ENCODE data around the gene SLC17A2. TPM values are rescaled to one million over a fixed set of nuclear protein-coding genes. Genes with fewer than 3 reads are reported as not detected.

The SLC17A2 gene
- not detected for total RNA-seq

GRCh38 chr6:25930532-25931410, at the start of gene SLC17A2:
Gene SLC17A2 (minus strand): TSS chr6:25930691. CDS start chr6:25925796, 4,895 bp downstream.
- no peak for DNase-seq

GRCh38 chr6:25975923-25976560, 45.6 kb upstream of the SLC17A2 start:
- DNase-seq = no peak

GRCh38 chr6:25973923-25974555, 43.5 kb upstream of the SLC17A2 start:
- no peak for DNase-seq

GRCh38 chr6:25972902-25973301, 42.4 kb upstream of the SLC17A2 start:
- DNase-seq = no peak

GRCh38 chr6:25972128-25972527, 41.6 kb upstream of the SLC17A2 start:
- DNase-seq = no peak

- peak; percentile 20 for DNase-seq
These were observed 40.8 kb upstream of the SLC17A2 start for GRCh38 chr6:25971187-25971821.

GRCh38 chr6:25968769-25969168, 38.3 kb upstream of the SLC17A2 start:
- DNase-seq = no peak

- DNase-seq = no peak
These were observed 36.2 kb upstream of the SLC17A2 start for GRCh38 chr6:25966711-25967110.

- DNase-seq = no peak
These were observed 34.6 kb upstream of the SLC17A2 start for GRCh38 chr6:25965058-25965457.

- no peak for DNase-seq
These were observed 33.1 kb upstream of the SLC17A2 start for GRCh38 chr6:25963426-25964123.

GRCh38 chr6:25962149-25963127, 31.9 kb upstream of the SLC17A2 start, which contains the start of gene TRIM38:
Gene TRIM38 (plus strand): TSS chr6:25962802. CDS start chr6:25966523, 3,721 bp downstream.
- peak; percentile 94 for DNase-seq

- no peak for DNase-seq
These were observed 31.2 kb upstream of the SLC17A2 start for GRCh38 chr6:25961619-25962148.

- no peak for DNase-seq
These were observed 30.2 kb upstream of the SLC17A2 start for GRCh38 chr6:25960734-25961133.

- DNase-seq = no peak
These were observed 29.5 kb upstream of the SLC17A2 start for GRCh38 chr6:25959890-25960536.

- no peak for DNase-seq
These were observed 28.2 kb upstream of the SLC17A2 start for GRCh38 chr6:25958700-25959162.

- DNase-seq = no peak
These were observed 25.7 kb upstream of the SLC17A2 start for GRCh38 chr6:25956226-25956625.

GRCh38 chr6:25954756-25955155, 24.3 kb upstream of the SLC17A2 start:
- DNase-seq = no peak

GRCh38 chr6:25953733-25954132, 23.2 kb upstream of the SLC17A2 start:
- no peak for DNase-seq

GRCh38 chr6:25952535-25952934, 22.0 kb upstream of the SLC17A2 start:
- no peak for DNase-seq
